NCI-H345 treated with DMSO at 0.1 percent for 48 hours (cell line): Measurements from ENCODE around the gene APOM.

Experiments
- DNase-seq: peaks from one replicate; lab custom pipeline; 2025; ENCODE audit not compliant: unreplicated experiment; lab: John Stamatoyannopoulos, UW

The APOM gene

DNA sequence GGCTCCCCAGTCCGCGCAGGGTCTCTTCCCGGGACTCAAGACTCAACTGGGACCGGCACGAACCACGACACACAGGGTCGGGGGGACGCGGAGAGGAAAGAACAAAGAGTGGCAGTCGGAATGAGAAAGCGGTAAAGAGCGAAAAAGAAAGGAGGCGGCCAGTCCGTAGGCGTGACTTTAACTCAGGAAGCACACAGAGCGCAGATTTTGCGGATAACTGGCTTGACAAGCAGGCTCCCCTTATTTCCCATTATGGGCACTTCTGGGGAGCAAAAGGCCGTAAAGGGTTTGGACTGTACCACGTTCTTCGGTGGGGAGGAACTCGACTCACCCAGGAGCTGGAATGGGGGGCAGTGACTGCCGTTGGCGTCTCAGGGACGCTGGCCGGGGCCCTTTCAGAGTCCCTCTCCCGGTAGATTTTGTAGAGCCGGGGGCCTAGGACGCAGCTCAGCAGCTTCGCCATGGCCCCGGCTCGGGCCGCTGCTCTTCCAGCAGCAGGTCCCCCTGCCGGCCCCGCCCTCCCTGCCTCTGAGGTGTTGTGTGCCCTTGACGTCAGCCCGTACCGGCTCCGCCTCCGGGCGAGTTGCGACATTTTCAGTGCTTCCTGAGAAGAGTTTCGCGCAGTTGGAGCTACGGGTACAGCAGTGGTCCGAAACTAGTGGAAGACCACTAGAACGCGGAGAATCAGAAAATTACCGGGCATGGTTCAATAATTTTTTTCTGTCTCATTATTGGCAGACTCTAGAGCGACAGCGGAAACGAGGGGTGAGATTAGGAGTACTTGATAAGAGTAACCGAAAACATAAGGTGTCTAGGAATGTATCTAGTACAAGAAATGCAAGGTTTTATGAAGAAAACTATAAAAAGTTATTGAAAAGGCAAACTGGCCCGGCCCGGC is 47.4 kb downstream of the APOM start, which contains the start of gene ABHD16A:
Gene ABHD16A (minus strand): TSS at position 506 of the 898 bp plus-strand sequence. CDS start 43 bp downstream, at position 463.
- peak; percentile 94 for DNase-seq

DNA sequence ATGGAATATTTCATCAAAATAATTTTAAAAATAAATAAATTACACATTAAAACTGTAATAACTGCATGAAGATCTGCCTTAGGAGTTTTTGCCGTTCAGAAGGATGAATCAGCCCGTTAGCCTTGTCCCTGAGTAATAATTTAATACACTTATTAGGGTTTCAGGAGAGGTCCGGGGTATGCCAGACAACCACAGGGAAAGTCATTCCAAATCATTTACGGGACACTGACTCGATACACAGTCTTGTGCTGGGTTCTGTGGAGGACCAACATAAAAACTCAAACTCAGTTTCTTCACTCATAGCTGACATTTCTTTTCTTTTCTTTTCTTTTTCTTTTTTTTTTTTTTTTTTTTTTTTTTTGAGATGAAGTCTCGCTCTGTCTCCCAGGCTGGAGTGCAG is 50.2 kb downstream of the APOM start:
- DNase-seq: no peak

DNA sequence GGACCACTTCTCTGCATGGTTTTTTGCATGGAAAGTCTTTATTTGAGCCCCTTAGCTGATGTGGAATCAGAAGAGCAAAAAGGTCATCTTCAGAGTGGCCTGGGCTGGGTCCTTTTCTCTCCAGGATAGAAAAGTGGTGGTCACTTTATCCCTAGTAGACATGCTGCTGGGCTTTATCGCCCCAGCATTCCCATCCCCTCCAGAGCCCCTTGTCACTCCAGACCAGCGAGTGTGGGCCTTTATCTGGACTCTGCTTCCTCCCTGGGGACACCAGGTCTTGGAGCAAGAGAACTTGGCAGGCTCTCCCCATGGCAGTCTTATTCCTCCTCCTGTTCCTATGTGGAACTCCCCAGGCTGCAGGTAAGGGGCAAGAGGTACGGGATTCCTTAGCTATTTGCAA is 50.9 kb downstream of the APOM start, which contains the start of gene LY6G6F:
Gene LY6G6F (plus strand): TSS at position 268 of the 400 bp plus-strand sequence. CDS start 41 bp downstream, at position 309.
- DNase-seq: no peak

DNA sequence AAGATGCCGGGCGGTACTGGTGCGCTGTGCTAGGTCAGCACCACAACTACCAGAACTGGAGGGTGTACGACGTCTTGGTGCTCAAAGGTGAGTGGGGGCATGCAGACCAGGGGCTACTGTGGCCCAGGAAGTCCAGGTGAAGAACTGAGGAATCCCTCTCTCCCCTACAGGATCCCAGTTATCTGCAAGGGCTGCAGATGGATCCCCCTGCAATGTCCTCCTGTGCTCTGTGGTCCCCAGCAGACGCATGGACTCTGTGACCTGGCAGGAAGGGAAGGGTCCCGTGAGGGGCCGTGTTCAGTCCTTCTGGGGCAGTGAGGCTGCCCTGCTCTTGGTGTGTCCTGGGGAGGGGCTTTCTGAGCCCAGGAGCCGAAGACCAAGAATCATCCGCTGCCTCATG is 52.0 kb downstream of the APOM start:
- no peak for DNase-seq
